GM10266 (cell line): ENCODE measurements around the gene RIMS1.

Source experiments
- DNase-seq: peaks from one replicate; pipeline ENCODE4 v3.0.0; 2012; ENCODE audit errors: extremely low spot score
- CTCF ChIP-seq: IDR thresholded peaks from 2 replicates; pipeline ENCODE4 v1.5.1; 2012; ENCODE audit warnings: mild to moderate bottlenecking, low read depth; ENCODE audit not compliant: control insufficient read depth, insufficient read depth; ENCODE audit errors: missing control alignments

Gene RIMS1

GRCh38 chr6:72376736-72377135, 490.4 kb downstream of the RIMS1 start:
- no peak for DNase-seq

GRCh38 chr6:72381076-72381475, 494.7 kb downstream of the RIMS1 start:
- TF ChIP-seq CTCF, result no peak
- no peak for DNase-seq

More at GRCh38 chr6:72376736-72377135, 490.4 kb downstream of the RIMS1 start:
- no peak for TF ChIP-seq CTCF

- peak; percentile 47 for DNase-seq
- TF ChIP-seq CTCF, result no peak
Measured at GRCh38 chr6:72382602-72383529, 496.5 kb downstream of the RIMS1 start.

- DNase-seq, result no peak
- no peak for TF ChIP-seq CTCF
Measured at GRCh38 chr6:72386324-72386723, 500.0 kb downstream of the RIMS1 start.

GRCh38 chr6:72389698-72390097, 503.3 kb downstream of the RIMS1 start:
- no peak for TF ChIP-seq CTCF
- no peak for DNase-seq

GRCh38 chr6:72390548-72390947, 504.2 kb downstream of the RIMS1 start:
- DNase-seq, result no peak
- no peak for TF ChIP-seq CTCF

GRCh38 chr6:72401865-72402264, 515.5 kb downstream of the RIMS1 start:
- no peak for DNase-seq
- no peak for TF ChIP-seq CTCF
